ENCODE results near the gene ATP8B1. TPM values are rescaled to one million over a fixed set of nuclear protein-coding genes. Genes with fewer than 3 reads are reported as not detected.

ATP8B1 gene
- total and polyA plus RNA-seq, 2 experiments from 2014 or later, result 1.7 to 3.0 TPM

- no peaks in the 10 kb centered on the region for H3K4me1 ChIP-seq (ENCODE audit: insufficient read depth)
- H2AFZ ChIP-seq, result no peak overlapping the region
- H4K20me1 ChIP-seq (replicated peaks; ENCODE audit: insufficient read depth), result no peaks in the 10 kb centered on the region
- H3K9me3 Mint-ChIP-seq, result no peaks in the 10 kb centered on the region
- H3K36me3 ChIP-seq (ENCODE audit: insufficient read depth), result no peaks in the 10 kb centered on the region
- H3K4me3 Mint-ChIP-seq, result no peak overlapping the region
- H3K9me2 ChIP-seq (ENCODE audit: insufficient read depth), result no peaks in the 10 kb centered on the region
- ATAC-seq (no peak), DNase-seq (ENCODE audit: low spot score) (no peak)
- H3K27me3 ChIP-seq (ENCODE audit: insufficient read depth), result no peaks in the 10 kb centered on the region
- no peak overlapping the region for H3K4me2 ChIP-seq
- no peaks in the 10 kb centered on the region for H3K27me3 Mint-ChIP-seq (ENCODE audit: insufficient read depth, low read depth, poor library complexity)
- no peak overlapping the region for H3K27ac Mint-ChIP-seq
- no peak overlapping the region for H3K27ac ChIP-seq (ENCODE audit: low read depth)
- H3K4me3 ChIP-seq, result no peak overlapping the region
- H3K36me3 Mint-ChIP-seq (ENCODE audit: low read depth), result no peaks in the 10 kb centered on the region
- no peak for TF ChIP-seq ZNF114 (CRISPR knock-in tag; IDR thresholded peaks at IDR 0.05)
- no peak for TF ChIP-seq ZNF462 (CRISPR knock-in tag; IDR thresholded peaks at IDR 0.05)
- no peak for TF ChIP-seq POLR2AphosphoS5 (IDR thresholded peaks at IDR 0.05; ENCODE audit: low read depth)
- TF ChIP-seq CREB1 (CRISPR knock-in tag; IDR thresholded peaks at IDR 0.05; ENCODE audit: low read depth), result no peak
- no peak for TF ChIP-seq EZH2 (IDR thresholded peaks at IDR 0.05; ENCODE audit: low read depth, unreplicated experiment)
- no peak for TF ChIP-seq ETS1 (IDR thresholded peaks at IDR 0.05)
- TF ChIP-seq NANOG (IDR thresholded peaks at IDR 0.05; ENCODE audit: borderline replicate concordance), result no peak
- no peak for TF ChIP-seq REST (IDR thresholded peaks at IDR 0.05; ENCODE audit: unreplicated experiment)
- no peak for TF ChIP-seq JUNB (IDR thresholded peaks at IDR 0.05; ENCODE audit: unreplicated experiment)
- TF ChIP-seq CTCF (conservative IDR thresholded peaks at IDR 0.05; ENCODE audit: low read depth in 2 of 2), result no peak
- TF ChIP-seq ZNF331 (CRISPR knock-in tag; IDR thresholded peaks at IDR 0.05; ENCODE audit: low read depth), result no peak
- no peaks in the 10 kb centered on the region for H3F3A ChIP-seq (replicated peaks; ENCODE audit: low read depth)
- no peaks in the 10 kb centered on the region for H3K79me2 ChIP-seq (replicated peaks; ENCODE audit: insufficient read depth)
- peaks cover 7% of the 10 kb centered on the region; the same call in 2 of the 3 replicates for H3K4me1 Mint-ChIP-seq
These were observed 38.5 kb upstream of the ATP8B1 start for GRCh38 chr18:57841568-57841967.
